Muscle layer of colon (tissue), 2 donors: Measurements from ENCODE around the gene SYT8.
"Not testable (repeated sequence)": the region's sequence is repeated elsewhere in the genome, so short reads cannot be mapped to it uniquely, and the experiment has no call there.

Experiments used
- H3K27ac ChIP-seq: one replicate; pipeline ENCODE4 v1.7.0; 2013; ENCODE audit warnings: low read depth, mild to moderate bottlenecking, low read length, moderate library complexity
- H3K27me3 ChIP-seq, 2 donors: one replicate each; pipeline ENCODE4 v1.7.0; 2013; ENCODE audit warnings: low read length in 2 of 2, mild to moderate bottlenecking in 2 of 2; ENCODE audit not compliant: insufficient read depth in 2 of 2, control insufficient read depth in 1 of 2
- H3K36me3 ChIP-seq: one replicate; pipeline ENCODE4 v1.7.0; 2013; ENCODE audit warnings: mild to moderate bottlenecking, low read length; ENCODE audit not compliant: insufficient read depth
- H3K4me1 ChIP-seq: one replicate; pipeline ENCODE4 v1.7.0; 2013; ENCODE audit warnings: mild to moderate bottlenecking, low read length; ENCODE audit not compliant: insufficient read depth
- H3K4me3 ChIP-seq, 2 donors: one replicate each; pipeline ENCODE4 v1.7.0; 2013; ENCODE audit warnings: low read length in 2 of 2, low read depth in 1 of 2, mild to moderate bottlenecking in 1 of 2, moderate library complexity in 1 of 2
- H3K9ac ChIP-seq: one replicate; pipeline ENCODE4 v1.7.0; 2013; ENCODE audit warnings: low read length
- H3K9me3 ChIP-seq: one replicate; pipeline ENCODE4 v1.7.0; 2013; ENCODE audit warnings: mild to moderate bottlenecking, low read length
- donor health status: abdominal sarcoma.
- donor health status: Adenocarcinoma of cecum.

SYT8 gene

GRCh38 chr11:1834779-1835670, at the start of gene SYT8:
SYT8 (plus strand) TSS chr11:1834990; CDS start chr11:1835106, 116 bp downstream.
- H3K9me3 ChIP-seq, result no peaks in the 10 kb centered on the region
- no peak within 1 kb of the TSS for H3K27ac ChIP-seq
- peaks cover 0 to 17% of the 10 kb centered on the region in 2 donors for H3K27me3 ChIP-seq
- H3K4me1 ChIP-seq, result no peaks in the 10 kb centered on the region
- H3K36me3 ChIP-seq, result no peaks in the 10 kb centered on the region
- no peak within 1 kb of the TSS for H3K4me3 ChIP-seq
- H3K9ac ChIP-seq, result no peak within 1 kb of the TSS

- H3K4me1 ChIP-seq, result no peaks in the 10 kb centered on the region
- no peaks in the 10 kb centered on the region for H3K9me3 ChIP-seq
- H3K36me3 ChIP-seq, result no peaks in the 10 kb centered on the region
- H3K27me3 ChIP-seq, result no peaks in the 10 kb centered on the region
- no peak overlapping the region for H3K9ac ChIP-seq
- no peak overlapping the region for H3K27ac ChIP-seq
- no peak overlapping the region for H3K4me3 ChIP-seq
These were observed 48.9 kb upstream of the SYT8 start for GRCh38 chr11:1785749-1786413.

GRCh38 chr11:1786466-1786865, 48.3 kb upstream of the SYT8 start:
- Histone ChIP-seq H3K4me1 (no peaks in the 10 kb centered on the region), H3K4me3 (no peak overlapping the region), H3K27ac (no peak overlapping the region), H3K9ac (no peak overlapping the region), H3K36me3 (no peaks in the 10 kb centered on the region), H3K9me3 (no peaks in the 10 kb centered on the region), H3K27me3 (no peaks in the 10 kb centered on the region)

GRCh38 chr11:1791912-1792311, 42.9 kb upstream of the SYT8 start:
- Histone ChIP-seq H3K4me1 (no peaks in the 10 kb centered on the region), H3K4me3 (no peak overlapping the region), H3K9me3 (no peaks in the 10 kb centered on the region), H3K27ac (no peak overlapping the region), H3K9ac (no peak overlapping the region), H3K36me3 (no peaks in the 10 kb centered on the region), H3K27me3 (no peaks in the 10 kb centered on the region)

- no peaks in the 10 kb centered on the region for H3K36me3 ChIP-seq
- H3K27me3 ChIP-seq, result no peaks in the 10 kb centered on the region
- no peak overlapping the region for H3K4me3 ChIP-seq
- H3K9me3 ChIP-seq, result no peaks in the 10 kb centered on the region
- H3K27ac ChIP-seq, result no peak overlapping the region
- no peak overlapping the region for H3K9ac ChIP-seq
- no peaks in the 10 kb centered on the region for H3K4me1 ChIP-seq
These were observed 42.3 kb upstream of the SYT8 start for GRCh38 chr11:1792461-1792860.

GRCh38 chr11:1793081-1793480, 41.7 kb upstream of the SYT8 start:
- H3K4me3 ChIP-seq, result no peak overlapping the region
- no peaks in the 10 kb centered on the region for H3K27me3 ChIP-seq
- H3K4me1 ChIP-seq, result no peaks in the 10 kb centered on the region
- no peaks in the 10 kb centered on the region for H3K9me3 ChIP-seq
- no peak overlapping the region for H3K27ac ChIP-seq
- H3K9ac ChIP-seq, result no peak overlapping the region
- no peaks in the 10 kb centered on the region for H3K36me3 ChIP-seq

- H3K9ac ChIP-seq, result no peak overlapping the region
- no peaks in the 10 kb centered on the region for H3K9me3 ChIP-seq
- H3K36me3 ChIP-seq, result no peaks in the 10 kb centered on the region
- H3K4me1 ChIP-seq, result no peaks in the 10 kb centered on the region
- H3K4me3 ChIP-seq, result no peak overlapping the region
- H3K27ac ChIP-seq, result no peak overlapping the region
- H3K27me3 ChIP-seq, result no peaks in the 10 kb centered on the region
These were observed 38.3 kb upstream of the SYT8 start for GRCh38 chr11:1796413-1797011.

- H3K36me3 ChIP-seq, result no peaks in the 10 kb centered on the region
- H3K9me3 ChIP-seq, result no peaks in the 10 kb centered on the region
- H3K4me3 ChIP-seq, result no peak overlapping the region
- no peak overlapping the region for H3K9ac ChIP-seq
- no peak overlapping the region for H3K27ac ChIP-seq
- H3K27me3 ChIP-seq, result no peaks in the 10 kb centered on the region
- no peaks in the 10 kb centered on the region for H3K4me1 ChIP-seq
These were observed 37.2 kb upstream of the SYT8 start for GRCh38 chr11:1797391-1798125.

GRCh38 chr11:1803246-1803645, 31.5 kb upstream of the SYT8 start:
- Histone ChIP-seq H3K36me3 (no peaks in the 10 kb centered on the region), H3K4me3 (no peak overlapping the region), H3K9me3 (no peaks in the 10 kb centered on the region), H3K9ac (no peak overlapping the region), H3K4me1 (no peaks in the 10 kb centered on the region), H3K27me3 (peaks cover 0 to 3% of the 10 kb centered on the region in 2 donors), H3K27ac (no peak overlapping the region)

- H3K27me3 ChIP-seq, H3K36me3 ChIP-seq, H3K4me3 ChIP-seq, H3K4me1 ChIP-seq, H3K27ac ChIP-seq, H3K9ac ChIP-seq, H3K9me3 ChIP-seq: not testable (repeated sequence)
These were observed 30.8 kb upstream of the SYT8 start for GRCh38 chr11:1803835-1804519.

- no peaks in the 10 kb centered on the region for H3K36me3 ChIP-seq
- no peaks in the 10 kb centered on the region for H3K9me3 ChIP-seq
- H3K4me1 ChIP-seq, result no peaks in the 10 kb centered on the region
- no peak overlapping the region for H3K4me3 ChIP-seq
- H3K9ac ChIP-seq, result no peak overlapping the region
- peaks cover 0 to 3% of the 10 kb centered on the region in 2 donors for H3K27me3 ChIP-seq
- H3K27ac ChIP-seq, result no peak overlapping the region
These were observed 29.3 kb upstream of the SYT8 start for GRCh38 chr11:1805525-1805924.
